BE2C (cell line): ENCODE data around the gene ATXN7L1.
"Not testable (repeated sequence)": the region's sequence is repeated elsewhere in the genome, so short reads cannot be mapped to it uniquely, and the experiment has no call there.

Source experiments
- DNase-seq: peaks from one replicate; pipeline ENCODE4 v3.0.0-alpha.2; 2020
- H3K27me3 ChIP-seq: fragments of 250-450 bp; sonication (Bioruptor Pico); 2 replicates; pipeline ENCODE4 v1.5.1; 2020; ENCODE audit warnings: mild to moderate bottlenecking
- H3K36me3 ChIP-seq: fragments of 250-450 bp; sonication (Bioruptor Pico); 2 replicates; pipeline ENCODE4 v1.5.1; 2020; ENCODE audit warnings: mild to moderate bottlenecking
- H3K4me1 ChIP-seq: fragments of 250-450 bp; sonication (Bioruptor Pico); 2 replicates; pipeline ENCODE4 v1.5.1; 2020
- H3K4me3 ChIP-seq: 2 replicates; pipeline ENCODE4 v1.5.1; 2011; ENCODE audit warnings: low read depth, low read length
- H3K9me3 ChIP-seq: fragments of 250-450 bp; sonication (Bioruptor Pico); 2 replicates; pipeline ENCODE4 v1.5.1; 2020
- CTCF ChIP-seq: IDR thresholded peaks from 2 replicates; pipeline ENCODE4 v1.5.1; 2012; ENCODE audit warnings: mild to moderate bottlenecking, low read depth, low read length

ATXN7L1 gene

GRCh38 chr7:105599551-105599950, 276.8 kb downstream of the ATXN7L1 start:
- DNase-seq = no peak
- Histone ChIP-seq H3K27me3 (no peaks in the 10 kb centered on the region), H3K36me3 (no peaks in the 10 kb centered on the region), H3K9me3 (no peaks in the 10 kb centered on the region), H3K4me3 (no peak overlapping the region), H3K4me1 (no peaks in the 10 kb centered on the region)
- TF ChIP-seq CTCF = no peak

DNA sequence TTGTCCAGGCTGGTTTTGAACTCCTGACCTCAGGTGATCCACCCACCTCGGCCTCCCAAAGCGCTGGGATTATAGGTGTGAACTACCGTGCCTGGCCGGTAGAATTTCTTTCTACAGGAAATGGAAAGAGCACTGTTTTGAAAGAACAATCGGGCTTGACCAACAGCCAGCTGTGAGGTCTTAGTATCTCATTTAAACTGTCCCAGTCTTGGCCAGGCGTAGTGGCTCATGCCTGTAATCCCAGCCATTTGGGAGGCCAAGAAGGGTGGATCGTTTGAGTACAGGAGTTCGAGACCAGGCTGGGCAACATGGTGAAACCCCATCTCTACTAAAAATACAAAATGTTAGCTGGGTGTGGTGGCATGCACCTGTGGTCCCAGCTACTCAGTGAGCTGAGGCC, 277.3 kb downstream of the ATXN7L1 start:
- not testable (repeated sequence) for H3K4me3 ChIP-seq, DNase-seq, H3K9me3 ChIP-seq, H3K36me3 ChIP-seq, H3K27me3 ChIP-seq, H3K4me1 ChIP-seq

- Histone ChIP-seq H3K4me1 (no peaks in the 10 kb centered on the region), H3K4me3 (no peak overlapping the region)
- no peak for TF ChIP-seq CTCF
These were observed 279.5 kb downstream of the ATXN7L1 start for GRCh38 chr7:105596866-105597265.

DNA sequence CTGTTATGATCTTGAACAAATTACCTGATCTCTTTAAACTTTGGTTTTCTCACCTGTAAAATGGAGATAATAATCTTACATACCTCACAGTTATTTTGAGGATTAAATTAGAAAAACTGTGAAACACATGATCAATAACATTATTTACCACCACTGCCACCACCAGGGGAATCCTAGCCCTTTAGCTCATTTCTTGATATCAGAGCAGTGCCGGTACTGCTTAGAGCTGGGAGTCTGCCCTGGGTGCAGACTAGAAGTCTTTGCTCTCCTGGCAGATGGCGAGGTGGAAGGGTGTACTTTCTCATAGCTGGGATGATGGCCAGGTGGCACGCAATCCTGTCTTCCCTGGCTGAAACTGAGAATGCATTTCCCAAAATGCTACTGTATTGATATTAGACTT, 282.4 kb downstream of the ATXN7L1 start:
- H3K4me3 ChIP-seq = no peak overlapping the region
- H3K27me3 ChIP-seq = no peaks in the 10 kb centered on the region
- no peak for DNase-seq
- H3K9me3 ChIP-seq = no peaks in the 10 kb centered on the region
- no peaks in the 10 kb centered on the region for H3K36me3 ChIP-seq
- peak; percentile 28 for TF ChIP-seq CTCF
- H3K4me1 ChIP-seq = no peaks in the 10 kb centered on the region

More at GRCh38 chr7:105596866-105597265, 279.5 kb downstream of the ATXN7L1 start:
- no peaks in the 10 kb centered on the region for H3K9me3 ChIP-seq
- DNase-seq = no peak
- no peaks in the 10 kb centered on the region for H3K27me3 ChIP-seq
- no peaks in the 10 kb centered on the region for H3K36me3 ChIP-seq

GRCh38 chr7:105591522-105591921, 284.9 kb downstream of the ATXN7L1 start:
- Histone ChIP-seq H3K4me1 (no peaks in the 10 kb centered on the region), H3K36me3 (no peaks in the 10 kb centered on the region)

GRCh38 chr7:105590793-105591192, 285.6 kb downstream of the ATXN7L1 start:
- Histone ChIP-seq H3K4me3 (no peak overlapping the region), H3K4me1 (no peaks in the 10 kb centered on the region), H3K27me3 (no peaks in the 10 kb centered on the region), H3K36me3 (no peaks in the 10 kb centered on the region), H3K9me3 (no peaks in the 10 kb centered on the region)
- no peak for TF ChIP-seq CTCF
- no peak for DNase-seq

More at GRCh38 chr7:105591522-105591921, 284.9 kb downstream of the ATXN7L1 start:
- Histone ChIP-seq H3K27me3 (no peaks in the 10 kb centered on the region), H3K4me3 (no peak overlapping the region), H3K9me3 (no peaks in the 10 kb centered on the region)
- TF ChIP-seq CTCF = no peak
- no peak for DNase-seq

DNA sequence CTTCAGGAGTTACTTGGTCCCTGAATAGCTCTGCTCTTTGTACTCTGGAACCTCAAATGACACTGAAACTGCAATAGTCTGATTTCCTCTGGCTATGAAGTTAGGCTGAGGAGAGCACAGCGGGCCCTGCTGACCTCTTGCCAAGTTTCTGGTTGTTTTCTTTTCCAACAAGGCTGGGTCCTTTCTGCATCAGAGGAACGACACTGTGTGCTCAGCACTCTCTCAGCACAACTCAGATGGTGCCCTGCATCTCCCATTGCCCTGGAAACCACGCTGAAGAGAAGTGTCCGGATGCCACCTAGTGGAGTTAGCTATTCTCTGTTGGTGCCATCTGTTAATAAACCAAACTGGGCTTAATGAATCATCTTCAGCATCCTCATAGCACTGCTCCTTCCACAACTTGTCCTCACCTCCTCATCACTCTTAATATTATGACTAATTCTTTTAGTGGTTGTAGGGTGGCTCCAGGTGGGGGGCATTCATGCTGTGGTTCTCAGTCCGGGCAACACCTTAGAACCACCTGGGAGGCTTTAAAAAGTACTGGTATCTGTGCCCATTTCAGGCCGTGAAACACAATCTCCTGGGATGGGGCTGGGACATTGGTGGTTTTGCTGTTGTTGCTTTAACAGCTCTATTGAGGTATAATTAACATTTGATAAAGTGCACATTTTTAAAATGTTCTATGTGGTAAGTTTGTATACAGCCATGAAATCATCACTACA, 286.9 kb downstream of the ATXN7L1 start:
- DNase-seq = peak; percentile 72
- Histone ChIP-seq H3K4me1 (no peaks in the 10 kb centered on the region), H3K27me3 (no peaks in the 10 kb centered on the region), H3K36me3 (no peaks in the 10 kb centered on the region), H3K4me3 (no peak overlapping the region), H3K9me3 (no peaks in the 10 kb centered on the region)
- peak; percentile 89 for TF ChIP-seq CTCF
